M059J (cell line): ENCODE results near the gene ZNF516. TPM values are rescaled to one million over a fixed set of nuclear protein-coding genes. Genes with fewer than 3 reads are reported as not detected.

Source experiments
- DNase-seq: peaks from one replicate; pipeline ENCODE4 v3.0.0-alpha.2; 2012; ENCODE audit warnings: low read depth
- total RNA-seq: library from RNA; depleted of rRNA; stranded (reverse); fragments of >200 nt; shearing (Covaris generic); gene quantifications from 2 replicates; pipeline ENCODE4 v1.2.3, GENCODE V29; 2014

Gene ZNF516
- total RNA-seq, 1 experiment from 2014 or later = 8.9 TPM

DNA sequence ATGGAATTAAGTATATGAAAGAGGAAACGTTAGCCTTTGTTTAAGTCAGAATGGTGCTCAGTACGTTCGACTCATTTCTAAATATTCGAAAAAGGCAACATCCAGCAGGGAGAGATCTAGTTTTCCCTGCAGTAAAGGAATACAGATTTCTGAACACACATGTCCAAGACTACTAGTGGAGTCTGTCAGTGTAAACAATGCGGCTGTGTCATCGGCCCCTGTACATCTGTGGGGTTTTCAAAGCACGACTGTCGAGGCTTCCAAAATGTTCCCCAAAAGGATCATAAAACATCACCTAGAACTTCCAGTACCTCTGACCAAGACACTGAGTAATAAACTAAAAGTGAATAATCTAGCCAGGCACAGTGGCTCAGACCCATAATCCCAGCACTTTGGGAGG is 112.8 kb downstream of the ZNF516 start:
- DNase-seq = no peak

- DNase-seq = no peak
Measured at GRCh38 chr18:76380791-76381405, 114.1 kb downstream of the ZNF516 start.

- DNase-seq = no peak
Measured at GRCh38 chr18:76380127-76380729, 114.8 kb downstream of the ZNF516 start.

GRCh38 chr18:76379226-76380126 is 115.6 kb downstream of the ZNF516 start:
- DNase-seq = no peak

DNA sequence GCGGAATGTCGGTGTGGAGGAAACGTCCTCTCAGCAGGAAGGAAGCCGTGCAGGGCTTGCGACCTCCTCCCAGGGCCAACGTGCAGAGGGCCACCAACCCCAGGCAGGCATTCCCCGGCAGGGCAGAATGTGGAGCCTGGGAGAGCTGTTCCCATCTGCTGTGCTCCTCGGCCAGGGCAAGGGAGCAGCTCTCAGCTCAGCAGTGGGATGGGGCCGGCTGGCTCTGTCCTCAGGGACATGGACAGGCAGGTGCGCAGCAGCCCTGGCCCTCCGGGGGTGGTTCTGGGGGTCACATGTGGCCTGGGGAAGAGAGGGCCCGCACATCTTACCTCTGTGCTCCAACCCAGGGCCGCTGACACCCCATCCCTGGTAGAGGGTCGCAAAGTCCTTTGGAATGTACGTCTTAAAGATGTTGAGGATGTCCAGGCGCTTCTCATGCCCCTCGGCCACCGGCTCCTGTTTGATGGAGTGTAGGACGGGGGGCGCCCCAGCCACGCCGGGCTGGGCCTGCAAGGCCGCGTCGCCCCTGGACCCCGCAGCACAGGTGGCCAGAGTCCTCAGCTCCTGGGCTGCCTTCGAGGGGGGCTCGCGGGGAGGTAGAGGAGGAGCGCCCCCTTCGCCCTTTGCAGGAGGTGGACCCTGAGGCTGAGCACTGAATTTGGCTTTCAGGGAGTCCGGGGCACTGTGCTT is 116.4 kb downstream of the ZNF516 start:
- DNase-seq = no peak

- no peak for DNase-seq
Measured at GRCh38 chr18:76377359-76377756, 117.7 kb downstream of the ZNF516 start.

GRCh38 chr18:76376668-76377358 is 118.2 kb downstream of the ZNF516 start:
- no peak for DNase-seq

GRCh38 chr18:76376225-76376624 is 118.8 kb downstream of the ZNF516 start:
- no peak for DNase-seq

DNA sequence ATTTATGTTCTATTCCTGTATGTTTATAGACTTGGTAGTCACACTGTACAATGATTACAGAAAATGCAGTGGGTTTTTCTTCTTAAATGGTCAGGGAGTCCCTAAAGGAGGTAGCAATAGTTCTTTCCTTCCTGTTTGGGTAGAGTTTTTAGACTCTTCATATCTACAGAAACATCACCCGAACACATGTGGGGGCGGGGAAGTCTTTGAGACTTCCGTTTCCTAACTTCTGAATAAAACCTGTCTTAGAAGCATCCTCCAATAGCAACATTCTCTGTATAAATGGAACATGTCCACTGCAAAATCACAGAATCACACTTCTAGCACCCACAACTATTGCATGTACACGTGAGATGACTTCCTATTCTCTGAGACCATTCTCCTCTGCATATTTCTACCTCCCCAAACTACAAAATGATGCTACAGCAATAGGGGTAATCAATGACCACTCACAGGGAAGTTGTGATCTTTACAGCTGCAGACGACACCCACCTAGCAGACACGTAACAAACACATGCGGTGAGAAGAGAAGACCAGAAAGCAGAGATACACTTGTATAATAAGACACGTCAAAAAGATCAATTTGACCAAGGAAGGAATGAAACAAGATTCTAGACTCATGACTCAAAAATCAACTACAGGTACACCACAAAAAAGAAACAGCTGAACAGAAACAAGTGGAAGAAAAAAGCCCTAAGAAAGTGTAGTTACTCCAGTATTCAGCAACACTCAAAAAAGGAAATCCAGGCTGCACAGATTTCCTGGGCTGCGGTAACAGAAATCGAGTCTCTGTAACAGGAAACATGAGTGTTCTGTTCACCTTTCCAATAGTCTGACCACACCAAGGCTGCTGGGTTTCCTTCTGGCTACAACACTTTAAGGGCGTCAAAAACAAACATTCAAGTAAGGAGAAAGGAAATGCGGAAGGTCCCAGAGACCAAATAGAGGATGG is 120.4 kb downstream of the ZNF516 start:
- DNase-seq = no peak

- DNase-seq = no peak
Measured at GRCh38 chr18:76373297-76373696, 121.7 kb downstream of the ZNF516 start.

GRCh38 chr18:76371301-76372203 is 123.5 kb downstream of the ZNF516 start:
- DNase-seq = no peak

- DNase-seq = no peak
Measured at GRCh38 chr18:76370686-76371085, 124.4 kb downstream of the ZNF516 start.

DNA sequence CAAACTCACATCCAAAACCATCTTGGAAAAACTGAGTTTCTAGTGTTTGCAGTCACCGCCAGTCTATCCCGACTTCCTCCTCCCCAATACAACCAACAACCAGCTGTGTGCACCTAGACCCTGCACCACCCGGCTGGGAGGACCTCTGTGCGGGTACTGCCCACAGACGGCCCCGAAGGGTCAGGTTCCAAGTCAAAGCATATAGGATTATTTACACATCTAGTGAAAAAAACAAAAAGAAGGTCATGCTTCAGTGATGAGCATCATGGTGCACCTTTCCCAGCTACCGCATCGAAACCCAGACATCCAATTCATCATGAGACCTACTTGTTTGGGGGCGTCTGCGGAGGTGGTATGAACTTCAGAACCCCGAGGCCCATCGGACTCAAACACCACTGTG is 124.8 kb downstream of the ZNF516 start:
- DNase-seq = no peak

GRCh38 chr18:76369791-76370190 is 125.3 kb downstream of the ZNF516 start:
- no peak for DNase-seq

DNA sequence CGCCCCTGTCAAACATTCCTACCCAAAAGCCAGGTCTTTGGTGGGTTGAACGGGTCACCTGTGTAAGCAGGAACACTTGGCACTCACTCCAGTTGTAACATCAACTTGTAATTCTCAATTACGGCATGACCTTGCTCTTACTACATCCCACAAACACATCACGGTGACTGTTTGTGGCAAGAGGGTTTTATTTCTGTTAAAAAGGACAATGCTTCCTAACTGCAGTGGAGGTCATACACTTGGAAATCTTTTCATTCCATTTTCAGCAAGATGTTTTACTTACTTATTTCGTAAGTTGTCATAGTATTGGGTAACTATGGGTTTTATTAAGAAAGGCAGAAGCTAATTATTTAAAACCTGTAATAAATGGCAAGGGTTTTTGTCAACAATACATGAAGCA is 126.1 kb downstream of the ZNF516 start:
- DNase-seq = no peak

DNA sequence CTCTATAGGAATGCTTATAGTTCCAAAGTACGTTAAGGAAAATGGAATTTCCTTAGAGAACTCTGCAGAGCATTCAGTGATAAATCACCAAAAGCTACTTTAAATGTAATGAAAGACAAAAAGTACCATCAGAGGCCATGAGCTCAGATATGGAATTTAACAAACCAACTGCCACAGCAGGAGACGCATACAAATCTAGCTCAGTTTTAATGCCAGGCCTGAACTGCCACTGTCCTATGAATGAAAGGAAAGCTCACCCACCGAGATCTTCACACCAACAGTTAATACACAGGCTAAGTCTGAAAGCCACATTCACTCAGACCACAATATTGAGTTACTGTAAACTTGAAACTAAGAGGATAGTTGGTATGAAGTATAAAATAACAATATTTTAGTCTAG is 126.8 kb downstream of the ZNF516 start:
- DNase-seq = no peak

- no peak for DNase-seq
Measured at GRCh38 chr18:76367168-76368125, 127.6 kb downstream of the ZNF516 start.

- no peak for DNase-seq
Measured at GRCh38 chr18:76365561-76365960, 129.5 kb downstream of the ZNF516 start.
